CD4-positive, alpha-beta T cell treated with Interleukin-15 for 4 hours (primary cell): Measurements from ENCODE around the gene FAM120A.
A peak's percentile ranks its signal among the peaks of the same experiment; 100 is the strongest.

Source experiments
- DNase-seq: peaks from one replicate; pipeline ENCODE4 v3.0.0-alpha.2; 2020; ENCODE audit warnings: low spot score

The FAM120A gene

DNA sequence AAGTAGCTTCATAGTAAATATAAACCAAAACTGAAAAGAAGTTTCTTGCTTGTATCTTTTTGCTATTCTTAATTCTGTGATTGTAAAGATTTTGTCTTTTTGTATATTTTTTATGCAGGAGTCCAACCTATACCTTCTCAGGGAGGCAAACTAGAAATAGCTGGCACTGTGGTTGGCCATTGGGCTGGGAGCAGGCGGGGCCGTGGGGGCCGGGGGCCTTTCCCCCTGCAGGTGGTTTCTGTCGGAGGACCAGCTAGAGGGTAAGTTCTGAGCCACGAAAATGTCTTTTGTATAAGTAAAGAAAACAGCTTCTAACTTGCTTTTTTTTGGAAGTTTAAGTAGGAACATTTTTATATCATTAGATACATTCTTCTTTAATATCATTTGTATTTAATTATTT, 109.5 kb downstream of the FAM120A start:
- no peak for DNase-seq

DNA sequence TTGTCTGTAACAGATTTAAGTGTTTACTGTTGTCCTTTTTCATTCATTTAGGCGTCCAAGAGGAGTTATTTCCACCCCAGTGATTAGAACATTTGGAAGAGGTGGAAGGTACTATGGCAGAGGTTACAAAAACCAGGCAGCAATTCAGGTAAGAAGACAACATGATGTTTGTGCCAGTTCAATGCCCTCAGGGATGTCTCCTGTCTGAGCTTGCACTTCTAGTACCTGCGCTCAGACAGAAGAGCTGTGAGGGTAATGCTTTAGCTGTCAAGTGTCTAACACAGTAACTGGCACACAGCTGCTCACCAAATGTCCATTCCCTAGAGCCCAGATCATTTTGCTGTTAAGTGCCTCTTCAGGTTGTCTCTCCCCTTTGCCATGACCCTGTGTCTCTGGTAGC, 110.7 kb downstream of the FAM120A start:
- DNase-seq, result no peak

DNA sequence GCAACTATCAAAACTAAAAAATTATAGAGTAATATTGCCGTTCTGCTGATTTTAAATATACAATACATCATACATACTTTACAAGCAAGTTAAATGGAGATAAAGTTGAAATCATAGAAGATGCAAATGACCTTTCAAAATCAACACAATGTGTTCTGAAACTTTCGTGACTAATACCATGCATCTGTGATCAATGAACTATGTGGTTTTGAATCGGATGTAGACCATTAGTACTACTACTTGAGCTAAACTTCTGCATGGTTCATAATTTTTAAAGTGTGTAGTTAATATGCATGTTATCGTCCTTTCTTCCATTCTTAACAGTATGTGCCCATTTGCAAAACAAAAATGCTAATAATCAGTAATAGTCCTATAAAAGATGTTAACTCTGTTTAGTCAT, 113.6 kb downstream of the FAM120A start:
- no peak for DNase-seq

DNA sequence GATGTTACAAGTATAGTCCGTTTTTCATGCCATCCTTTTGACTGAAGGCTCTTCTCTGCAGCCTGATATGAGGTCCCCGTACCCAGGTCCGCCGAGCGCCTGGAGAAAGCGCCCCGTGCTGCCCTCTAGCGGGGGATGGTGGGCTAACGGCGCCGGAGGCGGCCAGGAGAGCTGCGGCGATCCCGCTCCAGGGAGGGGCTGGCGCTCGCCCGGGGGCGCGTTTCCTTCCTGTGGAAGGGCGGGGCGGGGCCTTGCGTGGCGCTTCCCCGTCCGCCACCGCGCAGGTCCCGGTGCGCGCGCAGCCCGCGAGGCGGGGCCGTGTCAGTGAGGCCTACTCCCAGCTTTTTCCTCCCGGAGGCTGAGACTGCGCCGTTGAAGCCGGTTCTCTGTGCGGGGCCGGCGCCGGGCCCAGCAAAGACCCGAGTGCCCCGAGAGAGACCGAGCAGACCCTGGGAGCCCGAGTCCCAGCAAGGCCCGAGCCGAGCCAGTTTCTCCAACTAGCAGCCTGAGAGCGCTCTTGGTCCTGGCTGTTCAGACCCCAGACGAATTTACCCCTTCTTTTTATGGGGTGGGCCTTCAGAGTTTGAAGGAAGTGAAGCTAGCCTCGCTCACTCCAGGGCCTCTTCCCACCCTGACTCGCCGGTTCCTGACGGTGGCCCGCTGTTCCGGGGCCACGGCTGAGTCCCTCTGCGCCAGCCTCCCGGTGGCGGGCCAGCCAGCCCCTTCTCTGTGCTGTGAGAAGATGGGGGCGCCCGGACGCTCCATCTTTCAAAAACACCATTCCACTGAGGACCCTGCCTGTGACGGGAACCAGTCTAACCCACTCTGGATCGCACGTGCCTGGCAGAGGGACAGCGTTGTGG, 115.2 kb downstream of the FAM120A start:
- DNase-seq, result peak; percentile 98

DNA sequence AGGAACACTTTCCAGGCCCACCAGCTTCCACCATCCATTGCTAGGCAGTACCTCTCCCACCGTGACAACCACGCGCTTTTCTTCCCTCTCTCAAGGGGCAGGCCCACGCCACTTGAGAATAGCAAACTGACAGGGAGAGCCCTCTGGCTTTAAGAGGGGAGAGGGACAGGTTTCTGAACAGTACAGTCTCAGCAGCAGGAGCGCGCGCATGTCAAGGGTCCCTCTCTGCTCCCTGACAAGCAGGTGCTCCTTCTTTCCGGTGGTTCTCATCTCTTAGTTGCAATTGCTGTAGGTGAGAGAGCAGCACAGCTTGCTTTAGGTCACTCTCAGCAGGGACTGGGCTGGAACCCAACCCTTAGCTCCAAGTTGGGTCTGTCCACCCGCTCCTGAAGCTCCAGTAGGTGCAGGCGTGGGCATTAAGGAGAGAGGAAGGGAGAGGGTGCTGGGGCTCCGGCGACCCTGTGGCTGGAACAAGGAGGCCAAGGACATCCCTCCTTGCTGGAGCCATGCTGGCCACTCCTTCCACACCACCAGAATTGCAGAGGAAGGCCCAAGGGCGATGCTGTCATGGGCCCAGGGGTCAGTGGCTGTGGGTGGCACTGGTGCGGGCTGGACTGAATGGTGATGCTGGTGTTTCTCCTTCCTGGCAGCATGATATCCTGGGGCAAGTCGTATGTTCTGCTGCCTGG, 115.9 kb downstream of the FAM120A start:
- DNase-seq, result no peak

DNA sequence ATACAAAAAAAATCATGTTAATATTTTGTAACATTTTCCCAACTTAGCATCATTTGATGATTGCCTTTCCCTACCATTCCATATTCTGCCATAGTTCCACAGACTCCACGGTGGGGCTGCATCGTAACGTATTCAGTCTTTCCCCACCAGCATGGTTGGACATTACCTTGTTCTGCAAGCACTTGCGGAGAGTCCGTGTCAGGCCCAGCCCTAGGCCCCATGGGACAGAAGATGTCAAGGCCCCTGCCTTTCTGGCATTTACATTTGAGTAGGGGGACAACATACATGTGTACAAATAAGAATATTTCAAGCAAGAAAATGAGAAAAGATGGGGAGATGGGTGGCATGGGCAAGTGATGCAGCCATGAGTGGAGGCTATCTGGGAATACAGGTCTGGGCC, 116.7 kb downstream of the FAM120A start:
- DNase-seq, result no peak

DNA sequence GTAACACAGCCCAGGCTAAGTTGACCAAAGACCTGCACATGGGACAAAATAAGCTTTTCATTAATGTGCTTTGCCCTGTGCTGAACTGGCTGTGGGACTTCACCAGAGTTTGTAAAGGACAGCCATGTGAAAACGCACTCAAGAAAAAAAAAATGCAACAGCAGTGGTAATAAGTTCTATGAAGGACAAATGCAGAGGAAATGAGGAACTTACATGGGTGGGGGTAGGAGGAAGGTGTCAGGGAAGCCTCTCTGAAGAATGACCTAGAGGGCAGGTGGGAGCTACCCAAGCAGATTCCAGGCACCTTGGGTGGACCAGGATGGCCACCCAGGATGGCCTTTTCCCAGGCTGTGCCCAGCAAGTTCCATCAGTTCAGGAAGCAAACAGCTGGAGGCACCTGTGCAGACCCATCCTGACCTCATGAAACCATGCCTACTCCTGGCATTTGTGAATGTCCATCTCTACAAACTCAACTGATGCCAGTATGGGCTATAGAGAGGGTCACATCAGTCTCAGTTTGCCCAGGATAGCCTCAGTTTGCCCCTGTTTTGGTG, 118.2 kb downstream of the FAM120A start:
- no peak for DNase-seq

DNA sequence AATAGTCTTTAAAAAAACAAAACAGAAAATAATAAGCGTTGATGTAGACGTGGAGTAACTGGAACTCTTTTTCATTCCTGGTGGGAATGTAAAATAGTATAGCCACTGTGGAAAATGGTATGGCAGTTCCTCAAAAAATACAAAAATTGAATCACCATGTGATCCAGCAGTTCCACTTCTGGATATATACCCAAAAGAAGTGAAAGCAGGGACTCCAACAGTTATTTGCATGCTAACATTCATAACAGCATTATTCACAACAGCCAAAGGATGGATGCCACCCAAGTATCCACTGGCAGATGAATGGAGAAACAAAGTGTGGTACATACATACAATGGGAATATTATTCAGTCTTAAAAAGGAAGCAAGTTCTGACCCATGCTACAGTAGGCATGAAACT, 120.7 kb downstream of the FAM120A start:
- DNase-seq, result no peak

DNA sequence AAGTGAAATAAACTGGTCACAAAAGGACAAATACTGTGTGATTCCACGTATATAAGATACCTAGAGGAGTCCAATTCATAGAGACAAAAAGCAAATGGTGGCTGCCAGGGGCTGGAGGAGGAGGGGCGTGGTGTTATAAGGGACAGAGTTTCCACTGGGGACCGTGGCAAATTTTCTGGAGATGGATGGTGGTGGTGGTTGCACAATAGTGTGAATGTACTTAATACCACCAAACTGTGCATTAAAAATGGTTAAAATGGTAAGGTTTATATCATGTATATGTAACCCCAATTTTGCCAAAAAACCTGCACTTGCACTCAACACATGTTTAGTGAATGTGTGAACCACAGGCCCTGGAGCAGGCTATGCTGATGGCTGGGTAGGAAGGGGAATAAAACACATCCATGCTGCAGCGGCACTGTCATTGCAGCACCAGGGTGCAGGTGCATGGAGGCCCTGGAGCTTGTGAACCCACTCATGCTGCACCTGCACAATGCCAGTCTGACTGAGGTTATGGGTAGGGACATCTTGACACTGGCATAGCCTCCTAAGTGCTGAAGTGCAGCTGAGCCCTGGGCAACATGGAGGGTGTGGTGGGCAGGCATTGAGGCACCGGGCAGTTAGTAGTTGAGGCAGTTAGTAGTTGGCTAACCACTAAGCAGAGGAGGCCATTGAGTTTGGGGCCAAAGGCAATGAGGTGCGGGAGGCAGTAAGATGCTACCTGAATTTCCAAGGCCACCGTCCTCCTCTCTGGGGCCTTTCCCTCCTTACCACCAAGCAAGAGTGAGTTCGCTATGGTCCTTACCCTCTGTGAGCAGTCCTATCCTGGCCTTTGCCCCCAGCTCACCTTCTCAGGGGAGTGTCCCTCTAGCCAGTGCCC, 121.4 kb downstream of the FAM120A start:
- DNase-seq, result no peak

DNA sequence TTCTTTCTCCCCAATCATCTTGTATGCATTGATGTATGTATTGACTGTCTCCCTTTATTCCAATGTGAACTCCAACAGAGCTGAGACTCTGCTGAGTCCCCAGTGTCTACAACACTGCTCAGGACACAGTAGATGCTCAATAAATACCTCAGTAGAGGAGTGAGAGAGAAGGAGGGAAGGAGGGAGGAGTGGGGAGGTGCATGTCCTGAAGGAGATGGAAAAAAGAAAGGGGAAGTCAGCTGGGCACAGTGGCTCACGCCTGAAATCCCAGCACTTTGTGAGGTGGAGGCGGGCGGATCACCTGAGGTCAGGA, 122.0 kb downstream of the FAM120A start:
- DNase-seq, result no peak

DNA sequence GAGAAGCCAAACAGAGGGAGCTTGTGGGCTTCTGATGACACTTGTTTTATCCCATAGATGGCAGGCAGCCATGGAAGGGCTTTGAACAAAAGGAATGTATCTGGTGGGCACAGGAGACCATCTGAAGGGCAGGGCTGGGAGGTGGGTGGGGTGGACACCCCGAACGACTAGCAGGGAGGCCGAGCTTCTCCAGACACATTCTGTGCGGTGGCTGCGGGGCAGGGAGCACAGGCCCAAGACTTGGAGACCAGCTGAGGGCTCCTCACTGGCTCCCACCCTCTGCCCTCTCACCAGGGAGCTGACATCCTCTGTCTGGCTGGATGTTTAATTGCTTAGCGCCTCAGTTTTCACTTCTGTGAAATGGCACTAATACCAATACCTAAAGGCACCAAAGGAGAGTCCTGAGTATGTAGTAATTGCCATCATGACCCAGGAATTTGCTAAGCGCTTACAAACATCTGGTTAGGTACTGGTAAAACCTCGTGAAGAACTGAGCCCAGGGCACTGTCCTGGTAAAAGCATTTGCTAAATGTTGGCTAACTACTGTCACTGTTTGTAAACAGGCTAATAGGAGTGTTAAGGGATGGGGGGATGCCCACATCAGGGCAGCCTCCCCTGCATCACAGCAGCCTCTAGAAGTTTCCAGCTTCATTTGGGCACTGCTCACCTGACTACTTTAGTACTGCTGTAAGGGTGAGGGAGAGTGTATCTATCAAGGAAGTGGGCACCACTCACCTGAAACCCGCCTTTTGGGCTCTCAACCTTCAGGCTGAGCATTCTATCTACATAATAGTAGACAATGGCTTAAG, 122.8 kb downstream of the FAM120A start:
- DNase-seq, result no peak

DNA sequence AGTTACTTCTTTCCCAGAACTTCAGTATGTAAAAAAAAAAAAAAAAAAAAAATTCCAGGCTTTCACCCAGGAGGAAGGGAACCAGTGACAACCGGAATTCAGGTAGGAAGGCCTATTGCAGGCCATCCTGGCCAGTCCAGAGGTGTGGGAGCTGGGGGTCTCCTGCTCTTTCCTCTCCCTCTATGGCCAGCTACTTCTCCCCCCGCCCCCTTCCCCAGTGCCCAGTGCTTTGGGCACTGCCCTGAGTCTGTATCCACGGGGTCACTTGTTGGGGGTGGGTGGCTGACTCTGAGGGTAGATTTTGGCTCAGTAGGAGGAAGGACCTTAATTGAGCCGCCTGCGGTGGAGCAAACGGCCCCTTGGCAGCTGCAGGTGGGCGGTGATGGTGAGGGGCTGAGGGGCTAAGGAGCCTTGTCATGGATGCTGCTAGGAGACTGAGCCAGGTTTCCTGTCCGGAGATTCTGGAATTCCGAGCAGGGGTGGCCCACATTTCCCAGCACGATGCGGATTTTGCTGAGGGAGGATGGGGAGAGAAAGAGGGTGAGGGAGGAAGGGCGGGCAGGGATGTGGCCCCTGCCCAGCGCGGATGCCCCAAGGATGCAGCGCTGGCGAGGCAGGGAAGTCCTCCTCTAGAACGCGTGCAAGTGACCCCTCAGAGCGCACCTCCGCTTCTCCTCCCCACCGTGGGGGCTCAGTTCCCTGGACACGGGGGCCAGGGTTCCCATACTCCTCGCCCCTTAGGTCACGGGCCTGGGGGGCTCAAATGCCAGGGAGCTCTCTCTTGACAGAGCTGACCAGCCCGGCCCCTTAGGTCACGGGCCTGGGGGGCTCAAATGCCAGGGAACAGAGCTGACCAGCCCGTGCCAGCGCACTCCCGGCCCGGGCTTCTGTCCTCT, 123.7 kb downstream of the FAM120A start:
- no peak for DNase-seq

DNA sequence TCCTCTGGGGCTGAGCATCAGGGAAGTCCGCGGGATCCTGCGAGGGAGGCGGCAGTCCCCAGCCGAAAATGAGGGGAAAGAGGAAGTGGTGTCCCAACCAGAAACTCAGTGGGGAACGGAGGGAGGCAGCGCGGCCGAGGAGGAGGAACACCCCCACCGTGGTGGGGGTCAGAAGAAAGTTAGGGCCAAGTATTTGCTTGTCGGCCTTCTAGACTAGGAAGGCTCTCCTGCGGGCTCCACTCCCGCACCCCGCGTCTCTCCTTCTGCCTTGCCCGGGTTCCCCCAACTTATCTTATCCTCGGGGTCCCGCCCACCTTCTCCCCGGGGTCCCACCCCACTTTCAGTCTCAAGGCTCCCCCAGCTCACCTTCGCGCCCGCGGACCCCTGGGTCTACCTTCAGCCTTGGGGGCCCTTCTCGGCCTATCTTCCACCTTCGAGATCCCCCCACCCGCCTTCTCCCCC, 124.3 kb downstream of the FAM120A start:
- peak; percentile 50 for DNase-seq

DNA sequence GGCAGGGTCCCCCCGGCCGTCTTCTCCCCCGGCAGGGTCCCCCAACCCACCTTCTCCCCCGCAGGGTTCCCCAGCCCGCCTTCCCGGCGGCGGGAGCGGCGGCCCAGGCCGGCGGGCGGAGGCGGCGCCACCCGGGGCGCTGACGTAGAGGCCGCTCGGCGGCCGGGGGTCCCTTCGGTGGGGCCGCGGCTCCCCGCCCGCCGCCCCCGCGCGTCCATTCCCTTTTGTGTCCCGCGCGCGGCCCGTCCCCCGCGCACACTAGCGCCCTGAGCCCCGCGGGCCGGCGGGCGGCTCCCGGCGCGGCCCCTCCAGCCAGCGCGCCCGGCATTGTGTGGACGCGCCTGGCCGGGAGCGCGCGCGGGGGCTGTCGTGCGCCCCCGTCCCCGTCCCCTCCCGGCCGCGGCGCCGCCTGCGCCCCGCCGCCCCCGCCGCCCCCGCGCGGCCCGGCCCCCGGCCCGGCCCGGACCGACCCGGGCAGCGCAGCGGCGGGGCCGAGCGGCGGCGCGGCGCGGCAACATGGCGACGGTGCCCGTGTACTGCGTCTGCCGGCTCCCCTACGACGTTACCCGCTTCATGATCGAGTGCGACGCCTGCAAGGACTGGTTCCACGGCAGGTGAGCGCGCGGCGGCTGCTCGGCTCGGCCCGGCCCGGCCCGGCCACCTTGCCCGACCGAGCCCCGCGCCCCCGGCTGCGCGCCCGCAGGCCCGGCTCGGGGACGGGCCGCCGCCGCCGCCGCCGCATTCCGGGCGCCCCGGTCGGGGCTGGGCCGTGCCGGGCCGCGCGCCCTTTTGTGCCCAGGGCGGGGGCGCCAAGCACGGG, 125.0 kb downstream of the FAM120A start, which contains the start of gene PHF2:
PHF2 (plus strand) TSS at position 327 of the 820 bp plus-strand sequence; CDS start at position 517, 190 bp downstream.
- DNase-seq, result peak; percentile 28

DNA sequence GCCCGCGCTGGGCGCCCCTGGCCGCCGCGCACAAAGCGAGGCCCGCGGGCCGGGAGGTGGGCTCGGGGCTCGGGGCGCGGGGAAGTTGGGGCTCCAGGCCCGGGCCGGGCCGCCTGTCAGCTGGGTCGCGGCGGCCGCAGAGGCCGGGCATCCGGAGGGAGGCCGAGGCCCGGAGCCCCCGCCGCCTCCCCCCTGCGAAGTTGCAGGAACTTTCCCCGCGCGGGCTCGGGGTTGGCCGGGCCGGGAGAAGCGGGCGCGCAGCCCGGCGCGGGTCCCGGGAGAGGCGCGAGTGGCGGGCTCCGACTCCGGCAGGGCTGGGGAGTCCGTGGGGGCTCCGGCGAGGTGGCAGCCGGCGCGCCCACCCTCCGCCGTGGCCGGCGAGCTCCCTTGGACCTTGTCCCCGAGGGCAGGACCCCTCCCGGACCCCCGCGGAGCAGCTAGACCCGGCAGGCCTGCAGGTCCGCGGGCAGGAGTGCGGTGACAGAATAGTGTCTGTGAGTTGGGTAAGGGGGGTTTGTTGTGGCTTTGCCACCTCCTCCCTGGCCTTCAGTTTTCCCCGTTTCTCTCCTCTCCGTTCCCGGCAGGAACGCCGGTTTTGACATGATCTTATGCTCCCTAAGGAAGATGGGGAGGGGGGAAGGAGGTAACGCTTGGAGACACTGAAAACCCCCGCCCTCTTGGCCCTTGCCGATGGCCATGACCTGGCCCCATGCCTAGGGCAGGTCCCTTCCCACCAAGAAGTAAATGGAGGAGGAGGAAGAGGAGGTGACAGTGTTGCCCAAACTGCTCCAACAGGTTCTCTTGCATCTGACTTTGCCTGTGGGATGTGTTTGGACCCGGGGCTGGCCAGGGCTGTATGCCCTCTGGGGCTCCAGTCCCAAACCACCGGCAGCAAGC, 125.8 kb downstream of the FAM120A start:
- peak; percentile 7 for DNase-seq

DNA sequence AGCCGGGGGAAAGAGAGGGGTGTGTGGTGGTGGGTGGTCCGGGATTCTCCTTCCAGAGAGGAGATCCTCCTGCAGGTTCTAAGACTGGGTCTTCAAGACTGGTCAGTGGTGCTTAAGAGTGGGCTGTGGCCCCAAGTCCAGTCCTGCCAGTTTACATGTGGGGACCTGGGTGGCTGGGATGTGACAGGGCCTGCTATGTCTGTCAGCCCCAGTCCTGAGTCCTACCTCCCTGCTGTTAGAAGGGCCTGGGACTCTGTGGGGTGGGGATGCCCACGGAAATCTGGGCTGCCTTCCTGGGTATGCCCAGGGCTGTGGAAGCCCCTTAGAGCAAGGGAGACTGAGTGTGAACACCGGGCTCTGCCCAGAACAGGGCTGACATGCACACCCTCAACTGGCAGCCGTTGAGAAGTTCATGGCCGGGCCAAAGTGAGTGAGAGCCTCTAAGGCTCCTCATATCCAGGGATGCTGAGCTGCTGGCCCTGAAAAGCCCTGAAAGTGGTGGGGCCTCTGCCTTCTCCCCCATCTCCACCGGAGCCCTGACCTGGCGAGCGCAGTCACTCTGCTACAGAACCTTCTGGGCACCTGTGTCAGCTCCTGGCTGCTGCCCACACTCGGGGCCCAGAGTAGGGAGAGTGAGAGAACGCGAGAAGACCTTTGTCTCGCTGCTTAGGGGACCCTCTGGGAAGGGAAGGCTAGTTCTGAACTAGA, 126.6 kb downstream of the FAM120A start:
- no peak for DNase-seq

DNA sequence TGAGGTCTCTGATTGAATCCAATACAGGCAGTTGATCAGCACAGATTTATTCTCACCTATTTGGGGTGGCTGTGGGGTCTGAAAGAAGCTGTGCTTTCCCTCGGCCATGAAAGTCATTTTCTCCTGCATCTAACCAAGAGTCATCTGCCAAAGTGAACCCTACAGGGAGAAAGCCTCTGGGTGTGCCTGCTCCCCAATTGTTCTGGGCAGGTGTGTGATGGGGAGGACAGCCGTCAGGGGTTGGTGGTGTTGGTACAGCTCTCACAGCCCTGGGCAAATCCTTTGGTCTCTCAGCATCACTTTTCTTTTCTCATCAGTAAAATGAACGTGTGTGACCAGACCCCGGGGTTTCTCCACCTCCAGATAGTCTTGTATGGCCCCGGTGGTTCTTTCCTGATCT, 127.4 kb downstream of the FAM120A start:
- no peak for DNase-seq
